HEK293 (cell line): Measurements from ENCODE around the gene DNM1.

ENCODE experiments used
- CTCF ChIA-PET: fragments of 350-600 bp; formaldehyde crosslinking; extraction: SDS; loops from one replicate; lab custom pipeline; 2021; ENCODE audit warnings: antibody characterized with exemption; lab: Yijun Ruan, JAX
- POLR2A ChIA-PET: fragments of 300-600 bp; formaldehyde crosslinking; extraction: SDS; loops from one replicate; lab custom pipeline; 2020; ENCODE audit warnings: antibody characterized with exemption, inconsistent platforms; lab: Yijun Ruan, JAX
- H3K27ac ChIP-seq: fragments of 200-500 bp; sonication (Bioruptor generic); 2 replicates; pipeline ENCODE4 v1.5.1; 2014; ENCODE audit warnings: low read depth, low read length, control low read depth, inconsistent platforms; ENCODE audit errors: extremely low read depth
- H3K36me3 ChIP-seq, 2 experiments: fragments of 200-500 bp in 1 of 2; sonication (Bioruptor generic) in 1 of 2; 1 replicate in 1 of 2; 2 replicates in 1 of 2; pipeline ENCODE4 v1.5.1; 2014 to 2017; ENCODE audit warnings: inconsistent platforms in 2 of 2, low read length in 2 of 2; ENCODE audit not compliant: control insufficient read depth in 2 of 2, insufficient read depth in 1 of 2
- H3K4me1 ChIP-seq: fragments of 200-500 bp; sonication (Bioruptor generic); 2 replicates; pipeline ENCODE4 v1.5.1; 2014; ENCODE audit warnings: mild to moderate bottlenecking, low read length, inconsistent platforms; ENCODE audit not compliant: control insufficient read depth, insufficient read depth
- H3K4me3 ChIP-seq: 2 replicates; pipeline ENCODE4 v1.5.1; 2011; ENCODE audit warnings: low read depth, mild to moderate bottlenecking, control low read depth, low read length, moderate library complexity
- H3K9me3 ChIP-seq: fragments of 200-500 bp; sonication (Bioruptor generic); 2 replicates; pipeline ENCODE4 v1.5.1; 2014; ENCODE audit warnings: low read depth, low read length, inconsistent platforms; ENCODE audit not compliant: control insufficient read depth, insufficient read depth
- BCL11B ChIP-seq: fragments of 450-650 bp; formaldehyde crosslinking; IDR thresholded peaks from 2 replicates; pipeline ENCODE4 v1.5.1; 2016; ENCODE audit warnings: low read depth, missing biosample characterization, missing genetic modification characterization
- MZF1 ChIP-seq: fragments of 450-650 bp; formaldehyde crosslinking; IDR thresholded peaks from 2 replicates; pipeline ENCODE4 v1.5.1; 2017; ENCODE audit warnings: missing biosample characterization, missing genetic modification characterization, borderline replicate concordance
- SETDB1 ChIP-seq: IDR thresholded peaks from one replicate; pipeline ENCODE4 v1.6.1; 2017; ENCODE audit warnings: mild to moderate bottlenecking, low read length, moderate library complexity, mixed read lengths; ENCODE audit not compliant: insufficient read length
- TRIM28 ChIP-seq: IDR thresholded peaks from 2 replicates; pipeline ENCODE4 v1.6.1; 2011; ENCODE audit warnings: low read length, control low read depth, borderline replicate concordance
- ZFHX2 ChIP-seq: fragments of 450-650 bp; formaldehyde crosslinking; conservative IDR thresholded peaks from 2 replicates; pipeline ENCODE4 v1.5.1; 2016; ENCODE audit warnings: missing biosample characterization, missing genetic modification characterization
- ZNF157 ChIP-seq: fragments of 450-650 bp; formaldehyde crosslinking; IDR thresholded peaks from 2 replicates; pipeline ENCODE4 v1.5.1; 2016; ENCODE audit warnings: missing biosample characterization, missing genetic modification characterization
- ZNF223 ChIP-seq: fragments of 450-650 bp; formaldehyde crosslinking; IDR thresholded peaks from 2 replicates; pipeline ENCODE4 v1.5.1; 2016; ENCODE audit warnings: missing biosample characterization, missing genetic modification characterization
- ZNF341 ChIP-seq: fragments of 450-650 bp; formaldehyde crosslinking; IDR thresholded peaks from 2 replicates; pipeline ENCODE4; 2016; ENCODE audit warnings: low read depth, missing biosample characterization, missing genetic modification characterization
- ZNF433 ChIP-seq: fragments of 450-650 bp; formaldehyde crosslinking; IDR thresholded peaks from 2 replicates; pipeline ENCODE4 v1.5.1; 2016; ENCODE audit warnings: missing biosample characterization, missing genetic modification characterization, low read depth
- ZNF514 ChIP-seq: fragments of 450-650 bp; formaldehyde crosslinking; IDR thresholded peaks from 2 replicates; pipeline ENCODE4 v1.5.1; 2016; ENCODE audit warnings: missing biosample characterization, missing genetic modification characterization
- ZNF558 ChIP-seq: fragments of 450-650 bp; formaldehyde crosslinking; IDR thresholded peaks from 2 replicates; pipeline ENCODE4 v1.5.1; 2016; ENCODE audit warnings: missing biosample characterization, missing genetic modification characterization
- ZNF560 ChIP-seq: fragments of 450-650 bp; formaldehyde crosslinking; IDR thresholded peaks from 2 replicates; pipeline ENCODE4 v1.5.1; 2017; ENCODE audit warnings: missing biosample characterization, missing genetic modification characterization, borderline replicate concordance
- ZNF626 ChIP-seq: fragments of 450-650 bp; sonication (Bioruptor Pico); formaldehyde crosslinking; IDR thresholded peaks from 2 replicates; pipeline ENCODE4 v1.5.1; 2018; ENCODE audit warnings: missing biosample characterization, missing genetic modification characterization, inconsistent platforms
- ZNF777 ChIP-seq: fragments of 450-650 bp; formaldehyde crosslinking; IDR thresholded peaks from 2 replicates; pipeline ENCODE4 v1.5.1; 2017; ENCODE audit warnings: missing biosample characterization, missing genetic modification characterization, borderline replicate concordance
- ZNF792 ChIP-seq: fragments of 450-650 bp; formaldehyde crosslinking; IDR thresholded peaks from 2 replicates; pipeline ENCODE4 v1.5.1; 2016; ENCODE audit warnings: missing biosample characterization, missing genetic modification characterization
- ZNF837 ChIP-seq: fragments of 450-650 bp; formaldehyde crosslinking; IDR thresholded peaks from 2 replicates; pipeline ENCODE4 v1.5.1; 2016; ENCODE audit warnings: missing biosample characterization, missing genetic modification characterization
- TF ChIP-seq, protein P1 (sequence below): fragments of 450-650 bp; formaldehyde crosslinking; IDR thresholded peaks from 2 replicates; pipeline ENCODE4 v1.5.1; 2017; ENCODE audit warnings: missing biosample characterization, missing genetic modification characterization
- TF ChIP-seq, protein P2 (sequence below): fragments of 450-650 bp; formaldehyde crosslinking; IDR thresholded peaks from 2 replicates; pipeline ENCODE4 v1.5.1; 2016; ENCODE audit warnings: missing biosample characterization, missing genetic modification characterization
- TF ChIP-seq, protein P3 (sequence below): fragments of 450-650 bp; formaldehyde crosslinking; IDR thresholded peaks from 2 replicates; pipeline ENCODE4 v1.5.0; 2017; ENCODE audit warnings: missing biosample characterization, missing genetic modification characterization, borderline replicate concordance
- TF ChIP-seq, protein P4 (sequence below): fragments of 450-650 bp; formaldehyde crosslinking; IDR thresholded peaks from 2 replicates; pipeline ENCODE4 v1.5.1; 2016; ENCODE audit warnings: missing biosample characterization, missing genetic modification characterization
- TF ChIP-seq, protein P5 (sequence below): fragments of 450-650 bp; formaldehyde crosslinking; IDR thresholded peaks from 2 replicates; pipeline ENCODE4 v1.5.1; 2017; ENCODE audit warnings: missing biosample characterization, missing genetic modification characterization

DNM1 gene

DNA sequence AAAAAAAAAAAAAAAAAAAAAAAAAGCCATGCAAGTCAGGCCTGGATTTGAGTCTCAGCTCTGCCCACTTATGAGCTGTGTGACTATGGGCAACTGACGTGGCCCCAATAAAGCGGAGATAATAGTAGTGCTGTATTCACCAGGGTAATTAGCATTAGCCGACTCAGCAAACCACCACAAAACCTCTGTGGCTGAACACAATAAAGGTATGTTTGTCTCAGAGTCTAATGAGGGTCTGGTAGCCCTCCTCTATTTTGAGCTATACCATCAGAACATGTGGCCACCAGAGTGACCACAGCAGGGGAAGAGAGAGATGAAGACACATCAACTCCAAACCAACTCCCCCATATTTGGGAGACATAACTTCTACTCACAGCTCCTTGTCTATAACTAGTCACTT is 88.8 kb downstream of the DNM1 start:
- H3K4me3 ChIP-seq: no peak overlapping the region
- POLR2A ChIA-PET: interaction anchor here (0.6 to 0.8 kb wide), 4 partner anchors 14 to 132 kb away, joined by 3 to 10 read pairs (median 5); partner anchors contain the start of gene BBLN
- H3K4me1 ChIP-seq: no peaks in the 10 kb centered on the region
- CTCF ChIA-PET: interaction anchor here (0.5 to 4.4 kb wide), 8 partner anchors 29 to 586 kb away, joined by 3 to 26 read pairs (median 4); no protein-coding TSS in a partner anchor
- peaks cover 0 to 16% of the 10 kb centered on the region in 2 experiments; a peak in 1 of 3 replicates for H3K36me3 ChIP-seq
- H3K27ac ChIP-seq: no peak overlapping the region
- H3K9me3 ChIP-seq: no peaks in the 10 kb centered on the region
- TF ChIP-seq ZNF558 (tag by site-specific recombination) (no peak), ZFHX2 (tag by site-specific recombination) (no peak), ZNF341 (tag by site-specific recombination) (no peak), ZNF837 (tag by site-specific recombination) (no peak), BCL11B (no peak), ZNF514 (no peak), ZNF777 (no peak)

DNA sequence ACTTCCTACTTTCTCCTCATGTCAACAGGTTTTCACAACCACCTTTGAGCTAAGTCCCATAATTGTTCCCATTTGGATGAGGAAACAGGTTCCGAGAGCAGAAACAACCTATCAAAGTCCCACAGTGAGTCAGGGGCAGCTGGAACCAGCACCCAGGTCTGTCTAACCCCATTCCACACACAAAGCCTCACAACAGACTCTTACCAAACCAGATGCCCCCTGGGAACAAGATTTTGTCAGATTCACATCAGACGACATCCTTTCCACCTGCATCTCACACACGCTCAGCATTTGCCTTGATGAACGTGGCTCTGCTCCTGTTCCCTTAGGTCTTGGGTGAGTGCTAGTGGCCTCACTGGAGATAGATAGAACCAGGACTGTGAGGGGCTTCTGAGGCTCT is 89.9 kb downstream of the DNM1 start:
- Histone ChIP-seq H3K9me3 (no peaks in the 10 kb centered on the region), H3K36me3 (peaks cover 0 to 11% of the 10 kb centered on the region in 2 experiments; a peak in 1 of 3 replicates), H3K27ac (no peak overlapping the region), H3K4me1 (no peaks in the 10 kb centered on the region), H3K4me3 (no peak overlapping the region)
- TF ChIP-seq ZNF433: no peak
- TF ChIP-seq ZNF792: no peak
- no peak for TF ChIP-seq TRIM28
- TF ChIP-seq, protein P1, sequence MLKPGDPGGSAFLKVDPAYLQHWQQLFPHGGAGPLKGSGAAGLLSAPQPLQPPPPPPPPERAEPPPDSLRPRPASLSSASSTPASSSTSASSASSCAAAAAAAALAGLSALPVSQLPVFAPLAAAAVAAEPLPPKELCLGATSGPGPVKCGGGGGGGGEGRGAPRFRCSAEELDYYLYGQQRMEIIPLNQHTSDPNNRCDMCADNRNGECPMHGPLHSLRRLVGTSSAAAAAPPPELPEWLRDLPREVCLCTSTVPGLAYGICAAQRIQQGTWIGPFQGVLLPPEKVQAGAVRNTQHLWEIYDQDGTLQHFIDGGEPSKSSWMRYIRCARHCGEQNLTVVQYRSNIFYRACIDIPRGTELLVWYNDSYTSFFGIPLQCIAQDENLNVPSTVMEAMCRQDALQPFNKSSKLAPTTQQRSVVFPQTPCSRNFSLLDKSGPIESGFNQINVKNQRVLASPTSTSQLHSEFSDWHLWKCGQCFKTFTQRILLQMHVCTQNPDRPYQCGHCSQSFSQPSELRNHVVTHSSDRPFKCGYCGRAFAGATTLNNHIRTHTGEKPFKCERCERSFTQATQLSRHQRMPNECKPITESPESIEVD (tag by site-specific recombination): no peak
- TF ChIP-seq, protein P2, sequence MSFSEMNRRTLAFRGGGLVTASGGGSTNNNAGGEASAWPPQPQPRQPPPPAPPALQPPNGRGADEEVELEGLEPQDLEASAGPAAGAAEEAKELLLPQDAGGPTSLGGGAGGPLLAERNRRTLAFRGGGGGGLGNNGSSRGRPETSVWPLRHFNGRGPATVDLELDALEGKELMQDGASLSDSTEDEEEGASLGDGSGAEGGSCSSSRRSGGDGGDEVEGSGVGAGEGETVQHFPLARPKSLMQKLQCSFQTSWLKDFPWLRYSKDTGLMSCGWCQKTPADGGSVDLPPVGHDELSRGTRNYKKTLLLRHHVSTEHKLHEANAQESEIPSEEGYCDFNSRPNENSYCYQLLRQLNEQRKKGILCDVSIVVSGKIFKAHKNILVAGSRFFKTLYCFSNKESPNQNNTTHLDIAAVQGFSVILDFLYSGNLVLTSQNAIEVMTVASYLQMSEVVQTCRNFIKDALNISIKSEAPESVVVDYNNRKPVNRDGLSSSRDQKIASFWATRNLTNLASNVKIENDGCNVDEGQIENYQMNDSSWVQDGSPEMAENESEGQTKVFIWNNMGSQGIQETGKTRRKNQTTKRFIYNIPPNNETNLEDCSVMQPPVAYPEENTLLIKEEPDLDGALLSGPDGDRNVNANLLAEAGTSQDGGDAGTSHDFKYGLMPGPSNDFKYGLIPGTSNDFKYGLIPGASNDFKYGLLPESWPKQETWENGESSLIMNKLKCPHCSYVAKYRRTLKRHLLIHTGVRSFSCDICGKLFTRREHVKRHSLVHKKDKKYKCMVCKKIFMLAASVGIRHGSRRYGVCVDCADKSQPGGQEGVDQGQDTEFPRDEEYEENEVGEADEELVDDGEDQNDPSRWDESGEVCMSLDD (tag by site-specific recombination): no peak
- no peak for TF ChIP-seq ZNF223 (tag by site-specific recombination)
- no peak for TF ChIP-seq SETDB1
- TF ChIP-seq ZNF560 (tag by site-specific recombination): no peak
- CTCF ChIA-PET: interaction anchor here (0.6 to 4.4 kb wide), 5 partner anchors 32 to 342 kb away, joined by 3 to 26 read pairs (median 3); no protein-coding TSS in a partner anchor
- POLR2A ChIA-PET: interaction anchor here (0.9 kb wide), 1 partner anchor 17 kb away, joined by 3 read pairs; the partner anchor contains the start of genes GOLGA2 and SWI5

DNA sequence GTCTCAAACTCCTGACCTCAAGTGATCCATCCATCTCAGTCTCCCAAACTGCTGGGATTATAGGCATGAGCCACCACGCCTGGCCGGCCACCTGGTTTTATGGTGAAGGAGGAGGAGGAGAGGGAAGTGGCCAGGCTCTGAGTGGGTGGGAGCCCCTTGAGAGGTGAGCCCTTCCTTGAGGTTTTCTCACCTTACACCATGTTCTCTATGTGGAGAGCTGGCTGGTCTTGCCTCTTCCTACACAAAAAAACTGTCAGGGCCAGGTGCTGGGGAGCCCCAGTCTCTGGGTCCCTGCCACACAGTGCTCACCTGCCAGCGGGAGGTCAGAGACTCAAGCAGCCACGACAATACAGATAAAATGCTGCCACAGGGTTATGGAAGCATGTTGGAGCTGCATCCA is 91.0 kb downstream of the DNM1 start:
- H3K4me3 ChIP-seq: no peak overlapping the region
- no peaks in the 10 kb centered on the region for H3K4me1 ChIP-seq
- H3K9me3 ChIP-seq: no peaks in the 10 kb centered on the region
- no peak overlapping the region for H3K27ac ChIP-seq
- H3K36me3 ChIP-seq: peaks cover 0 to under 1% of the 10 kb centered on the region in 2 experiments; a peak in 1 of 3 replicates
- CTCF ChIA-PET: interaction anchor here (0.6 to 4.4 kb wide), 6 partner anchors 9 to 404 kb away, joined by 3 to 26 read pairs (median 3); no protein-coding TSS in a partner anchor
- POLR2A ChIA-PET: interaction anchor here (1.5 kb wide), 1 partner anchor 44 kb away, joined by 4 read pairs; no protein-coding TSS in a partner anchor
- TF ChIP-seq, protein P3, sequence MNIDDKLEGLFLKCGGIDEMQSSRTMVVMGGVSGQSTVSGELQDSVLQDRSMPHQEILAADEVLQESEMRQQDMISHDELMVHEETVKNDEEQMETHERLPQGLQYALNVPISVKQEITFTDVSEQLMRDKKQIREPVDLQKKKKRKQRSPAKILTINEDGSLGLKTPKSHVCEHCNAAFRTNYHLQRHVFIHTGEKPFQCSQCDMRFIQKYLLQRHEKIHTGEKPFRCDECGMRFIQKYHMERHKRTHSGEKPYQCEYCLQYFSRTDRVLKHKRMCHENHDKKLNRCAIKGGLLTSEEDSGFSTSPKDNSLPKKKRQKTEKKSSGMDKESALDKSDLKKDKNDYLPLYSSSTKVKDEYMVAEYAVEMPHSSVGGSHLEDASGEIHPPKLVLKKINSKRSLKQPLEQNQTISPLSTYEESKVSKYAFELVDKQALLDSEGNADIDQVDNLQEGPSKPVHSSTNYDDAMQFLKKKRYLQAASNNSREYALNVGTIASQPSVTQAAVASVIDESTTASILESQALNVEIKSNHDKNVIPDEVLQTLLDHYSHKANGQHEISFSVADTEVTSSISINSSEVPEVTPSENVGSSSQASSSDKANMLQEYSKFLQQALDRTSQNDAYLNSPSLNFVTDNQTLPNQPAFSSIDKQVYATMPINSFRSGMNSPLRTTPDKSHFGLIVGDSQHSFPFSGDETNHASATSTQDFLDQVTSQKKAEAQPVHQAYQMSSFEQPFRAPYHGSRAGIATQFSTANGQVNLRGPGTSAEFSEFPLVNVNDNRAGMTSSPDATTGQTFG (tag by site-specific recombination): no peak
- TF ChIP-seq, protein P4, sequence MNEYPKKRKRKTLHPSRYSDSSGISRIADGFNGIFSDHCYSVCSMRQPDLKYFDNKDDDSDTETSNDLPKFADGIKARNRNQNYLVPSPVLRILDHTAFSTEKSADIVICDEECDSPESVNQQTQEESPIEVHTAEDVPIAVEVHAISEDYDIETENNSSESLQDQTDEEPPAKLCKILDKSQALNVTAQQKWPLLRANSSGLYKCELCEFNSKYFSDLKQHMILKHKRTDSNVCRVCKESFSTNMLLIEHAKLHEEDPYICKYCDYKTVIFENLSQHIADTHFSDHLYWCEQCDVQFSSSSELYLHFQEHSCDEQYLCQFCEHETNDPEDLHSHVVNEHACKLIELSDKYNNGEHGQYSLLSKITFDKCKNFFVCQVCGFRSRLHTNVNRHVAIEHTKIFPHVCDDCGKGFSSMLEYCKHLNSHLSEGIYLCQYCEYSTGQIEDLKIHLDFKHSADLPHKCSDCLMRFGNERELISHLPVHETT (tag by site-specific recombination): no peak
- TF ChIP-seq MZF1 (tag by site-specific recombination) (no peak), ZNF157 (tag by site-specific recombination) (no peak), ZNF626 (no peak)
- TF ChIP-seq, protein P5, sequence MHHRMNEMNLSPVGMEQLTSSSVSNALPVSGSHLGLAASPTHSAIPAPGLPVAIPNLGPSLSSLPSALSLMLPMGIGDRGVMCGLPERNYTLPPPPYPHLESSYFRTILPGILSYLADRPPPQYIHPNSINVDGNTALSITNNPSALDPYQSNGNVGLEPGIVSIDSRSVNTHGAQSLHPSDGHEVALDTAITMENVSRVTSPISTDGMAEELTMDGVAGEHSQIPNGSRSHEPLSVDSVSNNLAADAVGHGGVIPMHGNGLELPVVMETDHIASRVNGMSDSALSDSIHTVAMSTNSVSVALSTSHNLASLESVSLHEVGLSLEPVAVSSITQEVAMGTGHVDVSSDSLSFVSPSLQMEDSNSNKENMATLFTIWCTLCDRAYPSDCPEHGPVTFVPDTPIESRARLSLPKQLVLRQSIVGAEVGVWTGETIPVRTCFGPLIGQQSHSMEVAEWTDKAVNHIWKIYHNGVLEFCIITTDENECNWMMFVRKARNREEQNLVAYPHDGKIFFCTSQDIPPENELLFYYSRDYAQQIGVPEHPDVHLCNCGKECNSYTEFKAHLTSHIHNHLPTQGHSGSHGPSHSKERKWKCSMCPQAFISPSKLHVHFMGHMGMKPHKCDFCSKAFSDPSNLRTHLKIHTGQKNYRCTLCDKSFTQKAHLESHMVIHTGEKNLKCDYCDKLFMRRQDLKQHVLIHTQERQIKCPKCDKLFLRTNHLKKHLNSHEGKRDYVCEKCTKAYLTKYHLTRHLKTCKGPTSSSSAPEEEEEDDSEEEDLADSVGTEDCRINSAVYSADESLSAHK (tag by site-specific recombination): no peak
